HepG2 (cell line): ENCODE data around the gene HIRA. TPM values are rescaled to one million over a fixed set of nuclear protein-coding genes. Genes with fewer than 3 reads are reported as not detected.

Source experiments
- ATAC-seq: fragments of 200-7000 bp; cut with Tn5 transposase; 3 replicates; pipeline ENCODE4 v1.9.1; 2020; ENCODE audit warnings: mild to moderate bottlenecking, moderate library complexity
- BruUV-seq: library from RNA; stranded (reverse); fragments of 400-500 nt; replicated peaks from 2 replicates; lab custom pipeline; 2021; lab: Mats Ljungman, UMichigan
- CTCF ChIA-PET: fragments of 300-600 bp; formaldehyde crosslinking; extraction: SDS; loops from one replicate; lab custom pipeline; 2021; ENCODE audit warnings: low total read pairs, inconsistent platforms, low intra/inter-chr PET ratio; lab: Yijun Ruan, JAX
- POLR2A ChIA-PET: fragments of 350-600 bp; sonication (Branson Sonifier 250); formaldehyde crosslinking; loops from one replicate; lab custom pipeline; 2020; ENCODE audit warnings: antibody characterized with exemption, inconsistent platforms; lab: Yijun Ruan, JAX
- DNase-seq: peaks from one replicate; pipeline ENCODE4 v3.0.0-alpha.2; 2015; ENCODE audit warnings: low spot score
- FAIRE-seq: peaks from 3 replicates; lab custom pipeline; 2011; peaks lifted over from hg19 to GRCh38; lab: Jason Lieb, UNC
- H2AFZ ChIP-seq: one replicate; pipeline ENCODE4 v1.6.1; 2011; ENCODE audit warnings: low read length, inconsistent platforms
- H3K27ac ChIP-seq: fragments of 300-600 bp; 3 replicates; pipeline ENCODE4 v1.8.0; 2011; ENCODE audit warnings: mixed run types, mild to moderate bottlenecking, mixed read lengths, low read length, inconsistent platforms; ENCODE audit not compliant: insufficient read depth; ENCODE audit errors: extremely low read length
- H3K27me3 ChIP-seq, 2 experiments: fragments of 200-600 bp in 1 of 2; 2 replicates in 1 of 2; 3 replicates in 1 of 2; pipeline versions ENCODE4 v1.6.0 to v1.8.0; 2011; ENCODE audit warnings: low read length in 2 of 2, mild to moderate bottlenecking in 2 of 2, moderate library complexity in 2 of 2, inconsistent platforms in 1 of 2; ENCODE audit not compliant: insufficient read depth in 2 of 2, control insufficient read depth in 1 of 2
- H3K36me3 ChIP-seq, 2 experiments: fragments of 200-600 bp in 1 of 2; replicated peaks in 1 of 2; 2 replicates in 1 of 2; 3 replicates in 1 of 2; pipeline versions ENCODE4 v1.5.1 to v1.8.0; 2011; ENCODE audit warnings: low read length in 2 of 2, inconsistent platforms in 1 of 2; ENCODE audit not compliant: insufficient read depth in 2 of 2, control insufficient read depth in 1 of 2
- H3K4me1 ChIP-seq: 2 replicates; pipeline ENCODE4 v1.5.1; 2012; ENCODE audit warnings: low read length, inconsistent platforms; ENCODE audit not compliant: insufficient read depth
- H3K4me2 ChIP-seq: 2 replicates; pipeline ENCODE4 v1.6.0; 2011; ENCODE audit warnings: low read depth, low read length, inconsistent platforms
- H3K4me3 ChIP-seq, 3 experiments: fragments of 200-600 bp in 1 of 3; sonication (generic), shearing (Covaris generic) in 1 of 3; replicated peaks in 1 of 3; 2 replicates each; pipeline ENCODE4 v1.5.1; 2011 to 2016; ENCODE audit warnings: low read length in 3 of 3, inconsistent platforms in 2 of 3, low read depth in 2 of 3, mild to moderate bottlenecking in 2 of 3, control low read depth in 1 of 3, mixed read lengths in 1 of 3; ENCODE audit not compliant: insufficient read depth in 1 of 3
- H3K79me2 ChIP-seq: one replicate; pipeline ENCODE4 v1.6.1; 2011; ENCODE audit warnings: low read length, inconsistent platforms; ENCODE audit not compliant: insufficient read depth
- H3K9ac ChIP-seq: 2 replicates; pipeline ENCODE4 v1.6.0; 2011; ENCODE audit warnings: mild to moderate bottlenecking, low read depth, low read length, inconsistent platforms; ENCODE audit not compliant: insufficient read depth
- H3K9me3 ChIP-seq: 2 replicates; pipeline ENCODE4 v1.5.1; 2012; ENCODE audit warnings: mild to moderate bottlenecking, low read length
- H4K20me1 ChIP-seq: 2 replicates; pipeline ENCODE4 v1.6.0; 2011; ENCODE audit warnings: inconsistent platforms, mild to moderate bottlenecking, low read length, moderate library complexity; ENCODE audit not compliant: insufficient read depth
- CEBPB ChIP-seq: IDR thresholded peaks from 2 replicates; pipeline ENCODE4 v1.6.1; 2011; ENCODE audit warnings: low read depth, low read length, improper control_type of control experiment, borderline replicate concordance
- CREB1 ChIP-seq, 2 experiments: fragments of 450-650 bp in 1 of 2; IDR thresholded peaks; 2 replicates each; pipeline ENCODE4 v1.6.1; 2016 to 2017; ENCODE audit warnings: control low read depth in 1 of 2, mild to moderate bottlenecking in 1 of 2, missing compliant biosample characterization in 1 of 2, missing genetic modification characterization in 1 of 2
- EED ChIP-seq: sonication (generic); formaldehyde crosslinking; IDR thresholded peaks from 2 replicates; pipeline ENCODE4 v1.5.0; 2020; ENCODE audit warnings: mild to moderate bottlenecking, missing genetic modification reagents
- FOSL1 ChIP-seq: sonication (generic); formaldehyde crosslinking; IDR thresholded peaks from 2 replicates; pipeline ENCODE4 v1.9.0; 2021; ENCODE audit warnings: missing genetic modification reagents, borderline replicate concordance
- HES4 ChIP-seq: sonication (generic); formaldehyde crosslinking; IDR thresholded peaks from 2 replicates; pipeline ENCODE4 v1.9.0; 2021; ENCODE audit warnings: mild to moderate bottlenecking, missing genetic modification reagents, borderline replicate concordance
- HNF4A ChIP-seq: sonication (generic); formaldehyde crosslinking; IDR thresholded peaks from 2 replicates; pipeline ENCODE4 v1.4.0; 2020; ENCODE audit warnings: missing genetic modification reagents
- ISX ChIP-seq: sonication (generic); formaldehyde crosslinking; conservative IDR thresholded peaks from 2 replicates; pipeline ENCODE4 v1.5.0; 2020; ENCODE audit warnings: missing genetic modification reagents
- KAT7 ChIP-seq: IDR thresholded peaks from 2 replicates; pipeline ENCODE4 v1.6.1; 2018; ENCODE audit warnings: borderline replicate concordance, missing compliant biosample characterization
- MTA3 ChIP-seq: sonication (generic); formaldehyde crosslinking; IDR thresholded peaks from 2 replicates; pipeline ENCODE4 v1.4.0; 2020; ENCODE audit warnings: missing genetic modification reagents
- MXD4 ChIP-seq: IDR thresholded peaks from 2 replicates; pipeline ENCODE4 v1.6.1; 2016; ENCODE audit warnings: mild to moderate bottlenecking, missing biosample characterization, missing genetic modification reagents
- PCBP1 ChIP-seq: fragments of 200-400 bp; formaldehyde crosslinking; IDR thresholded peaks from 2 replicates; pipeline ENCODE4 v1.6.1; 2017; ENCODE audit warnings: mild to moderate bottlenecking, low read depth, low read length, borderline replicate concordance
- PRDM15 ChIP-seq: sonication (generic); formaldehyde crosslinking; IDR thresholded peaks from 2 replicates; pipeline ENCODE4 v1.4.0; 2020; ENCODE audit warnings: missing genetic modification reagents
- TP53 ChIP-seq: sonication (generic); formaldehyde crosslinking; conservative IDR thresholded peaks from 2 replicates; pipeline ENCODE4 v1.4.0; 2020; ENCODE audit warnings: missing genetic modification reagents
- ZNF335 ChIP-seq: sonication (generic); formaldehyde crosslinking; IDR thresholded peaks from 2 replicates; pipeline ENCODE4 v1.4.0; 2020; ENCODE audit warnings: missing genetic modification reagents
- ZNF510 ChIP-seq: sonication (generic); formaldehyde crosslinking; IDR thresholded peaks from 2 replicates; pipeline ENCODE4 v1.4.0; 2020; ENCODE audit warnings: low read depth, mild to moderate bottlenecking, missing genetic modification reagents
- ZNF629 ChIP-seq: sonication (generic); formaldehyde crosslinking; conservative IDR thresholded peaks from 2 replicates; pipeline ENCODE4 v1.5.0; 2020; ENCODE audit warnings: missing genetic modification reagents
- ZNF652 ChIP-seq: IDR thresholded peaks from 2 replicates; pipeline ENCODE4 v1.6.1; 2016; ENCODE audit warnings: low read depth, borderline replicate concordance
- ZNF879 ChIP-seq: sonication (generic); formaldehyde crosslinking; IDR thresholded peaks from 2 replicates; pipeline ENCODE4 v1.8.1; 2023; ENCODE audit warnings: missing genetic modification reagents
- WGBS: methylation state at CpG from one replicate; pipeline ENCODE4 v1.1.6; 2017; ENCODE audit warnings: low lambda C conversion rate; 5-methylcytosine and 5-hydroxymethylcytosine counted together
- in situ Hi-C: cut with HindIII; loops from 2 replicates; pipeline ENCODE4 v1.10.0; 2017; ENCODE audit warnings: low pct_unique_long_range_greater_than_20kb; ENCODE audit not compliant: extremely low pct_ligation_motif_present
- intact Hi-C: fragments of 100-400 bp; cut with micrococcal nuclease; formaldehyde crosslinking; loops from one replicate; pipeline ENCODE4 v1.10.0; 2022; ENCODE audit not compliant: unreplicated experiment
- polyA plus RNA-seq, 8 experiments: library from polyadenylated mRNA; depleted of rRNA in 3 of 8; stranded (reverse) in 7 of 8; unstranded in 1 of 8; fragments of >200 nt; fragmentation: Illumina TruSeq in 4 of 8; extraction: Trizol in 4 of 8; gene quantifications; 2 replicates each; pipeline versions ENCODE4 v1.2.1 to v1.2.3, GENCODE V29; 2011 to 2016; ENCODE audit warnings: low read depth in 4 of 8, missing spikeins in 1 of 8, mixed read lengths in 1 of 8; ENCODE audit not compliant: insufficient read depth in 1 of 8
- total RNA-seq, 5 experiments: library from RNA; depleted of rRNA; stranded (reverse); fragments of >200 nt; fragmentation: Illumina TruSeq; extraction: Trizol; gene quantifications; 2 replicates each; pipeline ENCODE4 v1.2.3, GENCODE V29; 2016; ENCODE audit warnings: low read depth in 1 of 5
- TF ChIP-seq, protein P1 (sequence below): sonication (generic); formaldehyde crosslinking; IDR thresholded peaks from 2 replicates; pipeline ENCODE4 v1.5.0; 2020; ENCODE audit warnings: missing genetic modification reagents

The HIRA gene
- total and polyA plus RNA-seq, 2 of the 13 experiments (the other 11 are each of a cell fraction or from before 2014, with no cell fraction given): 21.5 to 29.2 TPM

- FAIRE-seq (no peak), DNase-seq (peak; percentile 75), ATAC-seq (peak; percentile 3; the same call in 1 of the 3 replicates)
- Histone ChIP-seq H3K9ac (peak overlapping the region; percentile 92), H3K4me1 (peaks cover 53% of the 10 kb centered on the region), H3K27ac (peak overlapping the region; percentile 87), H3K9me3 (no peaks in the 10 kb centered on the region), H3K36me3 (peaks cover 3 to 23% of the 10 kb centered on the region in 2 experiments; a peak in 4 of 5 replicates), H4K20me1 (peaks cover 47% of the 10 kb centered on the region), H3K27me3 (no peaks in the 10 kb centered on the region; a peak in 1 of 5 replicates), H3K4me3 (peak overlapping the region; percentile 86 to 91 (median 88)), H3K79me2 (peaks cover 66% of the 10 kb centered on the region), H3K4me2 (peak overlapping the region; percentile 98), H2AFZ (no peak overlapping the region)
- ChIA-PET POLR2A (interaction anchor here (2.1 kb wide), 1 partner anchor 49 kb away, joined by 12 read pairs; the partner anchor contains the start of genes CDC45 and UFD1), CTCF (no interaction called here)
- 7% methylated on average over 11 of the region's 12 CpGs for WGBS
- in situ Hi-C loops (no loop called here), intact Hi-C loops (loop anchor here (2.0 to 5.0 kb wide), 2 partner anchors 49 to 253 kb away; partner anchors contain the start of genes CDC45, SLC25A1 and UFD1)
- no TSS peak for BruUV-seq
- no peak for TF ChIP-seq TP53
- TF ChIP-seq HNF4A (CRISPR knock-in tag): no peak
- TF ChIP-seq CREB1 (IDR thresholded peaks at IDR 0.05): no peak
- no peak for TF ChIP-seq CREB1 (CRISPR knock-in tag; IDR thresholded peaks at IDR 0.05)
- no peak for TF ChIP-seq EED (CRISPR knock-in tag)
- no peak for TF ChIP-seq ZNF879 (CRISPR knock-in tag)
- TF ChIP-seq ZNF335: no peak
- TF ChIP-seq CEBPB: 0 out of 2 replicates have a peak, but pooled peaks have one; percentile 3
- no peak for TF ChIP-seq HES4 (CRISPR knock-in tag)
- no peak for TF ChIP-seq ZNF510 (CRISPR knock-in tag)
- peak; percentile 93 for TF ChIP-seq PRDM15 (CRISPR knock-in tag)
- no peak for TF ChIP-seq PCBP1
- no peak for TF ChIP-seq MTA3 (CRISPR knock-in tag)
- no peak for TF ChIP-seq FOSL1 (CRISPR knock-in tag)
- TF ChIP-seq KAT7 (CRISPR knock-in tag): 0 out of 2 replicates have a peak, but pooled peaks have one; percentile 4
- no peak for TF ChIP-seq ZNF629
- TF ChIP-seq ISX (CRISPR knock-in tag): no peak
- no peak for TF ChIP-seq MXD4 (CRISPR knock-in tag)
- TF ChIP-seq, protein P1, sequence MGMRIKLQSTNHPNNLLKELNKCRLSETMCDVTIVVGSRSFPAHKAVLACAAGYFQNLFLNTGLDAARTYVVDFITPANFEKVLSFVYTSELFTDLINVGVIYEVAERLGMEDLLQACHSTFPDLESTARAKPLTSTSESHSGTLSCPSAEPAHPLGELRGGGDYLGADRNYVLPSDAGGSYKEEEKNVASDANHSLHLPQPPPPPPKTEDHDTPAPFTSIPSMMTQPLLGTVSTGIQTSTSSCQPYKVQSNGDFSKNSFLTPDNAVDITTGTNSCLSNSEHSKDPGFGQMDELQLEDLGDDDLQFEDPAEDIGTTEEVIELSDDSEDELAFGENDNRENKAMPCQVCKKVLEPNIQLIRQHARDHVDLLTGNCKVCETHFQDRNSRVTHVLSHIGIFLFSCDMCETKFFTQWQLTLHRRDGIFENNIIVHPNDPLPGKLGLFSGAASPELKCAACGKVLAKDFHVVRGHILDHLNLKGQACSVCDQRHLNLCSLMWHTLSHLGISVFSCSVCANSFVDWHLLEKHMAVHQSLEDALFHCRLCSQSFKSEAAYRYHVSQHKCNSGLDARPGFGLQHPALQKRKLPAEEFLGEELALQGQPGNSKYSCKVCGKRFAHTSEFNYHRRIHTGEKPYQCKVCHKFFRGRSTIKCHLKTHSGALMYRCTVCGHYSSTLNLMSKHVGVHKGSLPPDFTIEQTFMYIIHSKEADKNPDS: no peak
- TF ChIP-seq ZNF652 (CRISPR knock-in tag): no peak
Measured at GRCh38 chr22:19429950-19430889, 1.3 kb downstream of the HIRA start.
